GM18858 (cell line): ENCODE results near the gene DNAJC5.

Experiments used
- ATAC-seq: cut with Tn5 transposase; IDR thresholded peaks from one replicate; pipeline ENCODE4 v1.9.1; 2021; ENCODE audit not compliant: unreplicated experiment

The DNAJC5 gene

DNA sequence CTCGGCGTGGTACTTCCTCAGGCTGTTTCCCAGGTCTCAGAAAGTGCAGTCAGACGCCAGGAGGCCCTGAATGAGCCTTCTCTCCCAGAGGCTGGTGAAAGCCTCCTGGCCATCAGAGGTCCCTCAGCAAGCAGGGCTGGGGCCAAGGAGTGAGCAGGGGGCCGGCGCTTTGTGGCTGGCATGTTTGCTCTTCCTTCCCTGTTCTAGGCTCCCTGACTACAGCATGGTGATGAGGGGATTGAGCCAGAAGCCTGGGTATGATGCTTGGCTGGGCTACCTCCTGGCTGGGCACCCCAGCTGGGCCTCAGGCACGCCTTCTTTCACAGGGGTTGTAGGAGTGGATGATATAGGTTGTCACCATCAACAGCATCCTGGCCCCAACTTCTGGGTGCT is 11.7 kb upstream of the DNAJC5 start:
- no peak for ATAC-seq

DNA sequence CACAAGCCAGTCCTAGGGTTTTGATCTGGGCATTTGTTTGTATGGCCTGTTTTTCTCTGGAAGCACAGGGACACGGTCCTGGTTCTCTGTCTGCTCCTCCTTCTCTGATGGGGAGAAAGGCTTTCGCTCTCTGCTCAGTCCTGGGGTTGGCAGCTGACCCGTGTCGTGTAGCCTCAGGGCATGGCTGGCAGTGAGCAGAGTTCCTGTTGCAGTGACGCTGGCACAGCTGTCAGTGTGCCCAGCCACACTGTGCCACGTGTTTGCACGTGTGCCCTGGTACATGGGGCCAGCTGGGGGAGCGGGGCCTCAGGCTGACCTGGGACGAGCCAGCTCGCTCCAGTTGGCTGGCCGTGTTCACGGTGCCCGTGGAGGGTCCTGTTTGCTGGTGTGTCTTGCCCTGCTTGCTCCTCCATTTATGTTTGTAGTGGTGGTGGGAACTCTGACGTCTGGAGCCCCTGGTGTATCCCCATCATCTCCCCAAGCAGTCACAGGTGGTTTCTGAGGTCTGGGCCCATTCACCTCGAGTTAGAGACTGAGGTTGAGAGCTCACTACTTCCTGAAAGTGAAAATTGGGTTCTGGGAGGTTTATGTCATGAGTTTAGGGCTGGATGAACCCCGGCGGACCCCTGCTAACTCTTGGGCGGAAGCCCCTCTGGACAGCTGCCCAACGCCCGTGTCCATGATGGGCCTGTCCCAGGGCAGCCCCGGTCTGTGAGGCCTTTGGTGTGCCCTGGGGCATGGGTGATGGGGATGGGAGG is 10.2 kb upstream of the DNAJC5 start:
- no peak for ATAC-seq

DNA sequence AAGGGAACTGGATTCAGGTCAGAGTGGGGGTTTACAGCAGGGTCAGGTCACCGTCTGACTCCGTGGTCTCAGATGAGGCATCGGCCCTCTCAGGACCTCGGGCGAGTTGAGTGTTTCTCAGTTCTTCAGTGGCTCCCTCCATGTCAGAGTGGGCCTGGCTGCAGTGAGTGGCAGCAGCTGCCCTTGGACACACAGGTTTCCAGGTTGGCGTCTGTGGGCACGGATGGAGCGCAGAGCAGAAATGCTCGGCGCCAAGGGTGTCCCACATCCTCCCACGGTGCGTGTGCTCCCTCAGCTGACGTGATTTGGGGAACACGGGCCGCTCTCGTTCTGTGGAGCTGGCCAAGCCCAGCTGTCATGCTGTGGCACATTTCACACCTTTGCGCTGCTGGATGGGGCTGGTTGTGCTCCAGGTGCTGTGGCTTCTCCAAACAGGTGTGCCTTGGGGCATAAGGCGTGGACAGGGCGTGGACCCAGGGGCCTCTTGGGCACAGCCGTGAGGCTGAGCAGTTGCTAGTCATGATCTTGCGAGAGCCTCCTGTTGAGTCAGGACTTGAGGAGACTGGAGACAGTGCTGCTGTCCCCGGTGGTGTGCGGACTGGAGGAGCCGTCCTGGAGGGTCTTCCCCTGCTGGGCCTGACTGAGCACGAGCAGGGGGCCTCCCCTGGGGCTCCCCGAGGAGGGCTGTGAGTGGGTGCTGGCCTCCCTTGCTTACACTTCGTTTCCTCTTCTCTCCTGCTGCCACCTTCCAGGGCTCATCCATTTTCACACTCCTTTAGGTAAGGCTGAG is 9.5 kb upstream of the DNAJC5 start:
- no peak for ATAC-seq

DNA sequence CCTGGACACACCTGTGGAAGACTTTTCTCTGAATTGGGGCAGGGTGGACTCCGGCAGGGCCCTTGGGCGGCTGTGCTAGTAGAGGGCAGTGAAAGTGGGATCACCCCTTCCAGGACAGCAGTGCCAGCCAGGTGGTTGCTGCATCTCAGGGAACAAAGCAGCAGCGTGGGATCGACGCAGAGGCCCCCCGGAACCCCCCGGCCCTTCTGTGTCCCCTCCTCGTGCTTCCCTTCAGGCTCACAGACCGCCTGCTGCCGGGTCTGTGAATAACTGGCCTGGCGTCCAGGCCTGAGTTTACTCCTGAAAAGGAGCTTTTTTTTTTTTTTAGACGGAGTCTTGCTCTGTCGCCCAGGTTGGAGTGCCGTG is 8.9 kb upstream of the DNAJC5 start:
- ATAC-seq = no peak

- no peak for ATAC-seq
Observed at GRCh38 chr20:63886921-63887320, 8.0 kb upstream of the DNAJC5 start.

GRCh38 chr20:63889241-63890200 is 5.4 kb upstream of the DNAJC5 start:
- no peak for ATAC-seq

- ATAC-seq = no peak
Observed at GRCh38 chr20:63890201-63890576, 4.7 kb upstream of the DNAJC5 start.

DNA sequence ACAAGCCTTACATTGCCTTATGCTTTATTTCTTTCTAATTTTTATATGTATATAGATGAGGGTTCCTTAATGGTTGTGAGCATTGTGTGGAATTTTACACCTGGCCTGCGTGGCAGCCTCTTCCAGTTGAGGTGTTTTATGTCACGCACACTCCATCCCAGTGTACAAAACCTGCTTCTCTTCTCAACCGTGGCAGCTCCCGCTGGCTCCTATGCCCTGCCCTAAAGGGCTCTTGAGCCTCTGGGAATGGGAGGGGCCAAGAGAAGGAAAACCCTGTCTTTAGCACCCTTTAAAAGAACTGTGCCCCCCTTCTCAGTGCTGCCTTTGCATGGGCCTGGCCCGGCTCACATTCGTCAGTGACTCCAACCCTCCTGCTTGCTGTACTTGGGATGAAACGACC is 4.3 kb upstream of the DNAJC5 start:
- ATAC-seq = no peak

DNA sequence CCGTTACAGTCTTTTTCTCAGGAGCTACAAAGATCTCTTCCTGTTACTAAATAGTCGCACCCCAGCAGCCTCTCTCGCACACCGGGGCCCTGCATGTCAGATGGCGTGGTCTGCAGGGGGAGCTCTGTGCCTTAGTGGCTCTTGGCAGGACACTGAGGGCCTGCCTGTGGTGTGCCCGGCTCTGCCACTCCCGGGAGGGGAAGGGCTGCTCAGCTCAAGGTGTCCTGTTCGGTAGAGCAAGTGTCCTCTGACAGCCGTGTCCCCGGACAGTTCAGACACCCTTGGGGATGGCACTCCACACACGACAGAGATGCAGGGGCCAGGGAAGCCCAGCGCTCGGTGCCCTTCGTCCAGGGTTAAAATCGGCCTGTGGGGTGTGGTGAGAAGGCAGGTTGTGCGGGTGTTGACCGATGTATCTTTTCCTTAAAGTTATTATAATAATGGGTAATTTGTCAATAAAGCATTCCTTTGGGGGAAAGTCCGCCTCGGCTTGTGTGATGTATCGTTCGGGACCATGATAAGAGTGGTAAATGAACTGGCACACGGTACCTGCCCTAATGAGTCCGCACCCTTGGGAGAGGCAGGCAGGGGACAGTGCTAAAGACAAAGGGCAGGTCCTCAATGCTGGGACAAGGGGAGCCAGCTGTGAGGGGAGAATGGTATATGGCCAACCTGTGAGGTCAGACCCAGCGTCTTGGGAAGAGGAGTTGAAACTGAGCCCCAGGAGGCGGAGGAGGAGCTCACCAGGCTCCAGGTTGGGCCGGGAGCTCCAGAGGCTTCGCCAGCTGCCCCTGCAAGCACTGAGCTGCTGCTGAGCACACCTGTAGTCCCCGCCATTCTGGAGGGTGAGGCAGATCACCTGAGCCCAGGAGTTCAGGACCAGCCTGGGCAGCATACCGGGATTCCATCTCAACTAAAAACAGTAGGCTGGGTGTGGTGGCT is 3.6 kb upstream of the DNAJC5 start:
- no peak for ATAC-seq

DNA sequence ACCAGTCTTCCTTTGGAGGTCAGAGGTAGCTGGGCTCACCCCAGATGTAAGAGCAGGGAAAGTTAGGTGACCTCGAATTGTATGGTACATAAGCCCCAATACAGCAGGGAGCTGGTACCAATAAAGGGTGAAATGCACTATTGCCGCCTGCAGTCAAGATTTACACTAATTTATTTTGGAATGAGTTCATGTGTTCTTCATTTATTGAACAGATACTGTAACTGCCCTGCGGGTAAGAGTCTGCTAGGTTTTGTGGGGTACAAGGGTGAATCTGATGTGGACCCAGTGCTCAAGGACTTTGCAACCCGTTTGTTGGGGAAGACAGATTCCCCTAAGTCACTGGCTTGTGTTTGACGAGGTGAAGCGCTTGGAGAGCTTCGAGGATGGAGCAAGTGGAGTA is 2.5 kb upstream of the DNAJC5 start:
- ATAC-seq = no peak

DNA sequence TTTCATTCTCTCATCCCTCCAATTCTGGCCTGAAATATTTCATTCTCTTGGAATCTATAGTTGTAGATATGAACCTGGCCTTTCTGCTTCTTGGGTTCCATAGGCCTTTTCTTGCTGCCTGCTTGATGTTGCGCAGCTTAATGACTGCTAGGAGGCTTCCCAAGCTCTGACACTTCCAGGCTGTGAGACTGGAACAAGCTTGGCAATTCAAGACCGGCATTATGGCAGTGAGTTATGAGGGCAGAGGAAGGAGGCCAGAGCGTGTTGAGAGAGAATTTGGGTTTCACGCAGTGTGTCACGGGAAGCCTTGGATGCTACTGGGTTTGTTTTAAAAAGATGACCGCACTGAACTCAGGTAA is 948 bp upstream of the DNAJC5 start:
- no peak for ATAC-seq

GRCh38 chr20:63895202-63895951 is 451 bp downstream of the DNAJC5 start:
- no peak for ATAC-seq

DNA sequence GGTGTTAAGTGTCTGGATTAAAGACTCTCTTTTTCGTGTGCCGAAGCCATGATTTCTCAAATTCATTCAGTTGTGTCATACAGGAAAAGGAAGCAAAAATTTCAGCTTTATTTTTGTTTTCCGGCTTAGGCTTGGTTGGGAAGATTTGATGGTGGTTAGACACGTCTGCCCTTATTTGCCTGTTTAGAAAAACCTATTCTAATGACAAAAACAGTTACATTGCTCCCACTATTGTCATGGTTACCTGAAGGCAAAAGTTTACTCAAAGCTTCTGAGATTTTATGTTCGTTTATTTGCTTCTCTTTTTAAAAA is 982 bp downstream of the DNAJC5 start:
- ATAC-seq = no peak

DNA sequence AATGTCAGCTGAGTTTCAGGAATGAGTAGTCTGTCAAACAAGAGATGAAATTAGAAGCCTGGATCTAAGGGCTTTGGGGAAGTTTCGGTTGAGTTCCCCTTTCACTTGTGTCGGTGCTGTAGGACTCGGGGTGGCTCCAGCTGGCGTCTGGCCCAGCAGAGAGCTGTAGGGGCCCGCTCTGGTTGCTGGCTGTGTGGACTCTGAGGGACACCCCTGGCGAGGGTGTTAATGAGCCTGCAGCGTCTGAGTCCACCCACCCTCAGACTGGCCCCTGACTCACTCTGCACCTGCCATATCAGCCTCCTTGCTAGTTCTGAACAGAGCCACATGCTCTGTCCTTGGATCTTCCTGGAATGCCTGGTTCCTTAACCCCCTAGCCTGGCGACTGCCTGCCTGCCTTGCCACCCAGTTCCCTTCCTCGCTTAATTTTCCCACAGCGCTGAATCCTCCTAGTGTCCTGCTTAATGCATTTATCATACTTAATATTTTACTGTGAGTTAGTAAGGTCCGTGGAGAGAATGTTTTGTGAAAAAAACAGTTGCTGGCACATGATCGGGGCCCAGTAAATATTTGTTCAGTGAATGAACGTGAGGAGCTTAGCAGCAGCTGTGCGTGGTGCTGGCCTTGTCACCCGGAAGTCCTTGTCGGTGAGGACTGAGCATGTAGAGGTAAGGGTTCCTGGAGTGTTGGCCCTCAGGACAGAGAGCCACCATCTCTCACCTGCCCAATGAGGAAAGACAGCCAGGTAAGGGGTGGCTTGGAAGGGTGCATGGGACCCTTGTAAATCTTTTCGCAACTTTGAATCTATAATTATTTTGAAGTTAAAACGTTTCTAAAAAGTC is 1.6 kb downstream of the DNAJC5 start:
- no peak for ATAC-seq

GRCh38 chr20:63897978-63898561 is 3.1 kb downstream of the DNAJC5 start:
- no peak for ATAC-seq

GRCh38 chr20:63898882-63899558 is 4.1 kb downstream of the DNAJC5 start:
- no peak for ATAC-seq

- ATAC-seq = no peak
Observed at GRCh38 chr20:63900413-63900812, 5.5 kb downstream of the DNAJC5 start.
